Measurements from ENCODE around the gene EEF2.
"Not testable (repeated sequence)": the region's sequence is repeated elsewhere in the genome, so short reads cannot be mapped to it uniquely, and the experiment has no call there.

EEF2 gene

DNA sequence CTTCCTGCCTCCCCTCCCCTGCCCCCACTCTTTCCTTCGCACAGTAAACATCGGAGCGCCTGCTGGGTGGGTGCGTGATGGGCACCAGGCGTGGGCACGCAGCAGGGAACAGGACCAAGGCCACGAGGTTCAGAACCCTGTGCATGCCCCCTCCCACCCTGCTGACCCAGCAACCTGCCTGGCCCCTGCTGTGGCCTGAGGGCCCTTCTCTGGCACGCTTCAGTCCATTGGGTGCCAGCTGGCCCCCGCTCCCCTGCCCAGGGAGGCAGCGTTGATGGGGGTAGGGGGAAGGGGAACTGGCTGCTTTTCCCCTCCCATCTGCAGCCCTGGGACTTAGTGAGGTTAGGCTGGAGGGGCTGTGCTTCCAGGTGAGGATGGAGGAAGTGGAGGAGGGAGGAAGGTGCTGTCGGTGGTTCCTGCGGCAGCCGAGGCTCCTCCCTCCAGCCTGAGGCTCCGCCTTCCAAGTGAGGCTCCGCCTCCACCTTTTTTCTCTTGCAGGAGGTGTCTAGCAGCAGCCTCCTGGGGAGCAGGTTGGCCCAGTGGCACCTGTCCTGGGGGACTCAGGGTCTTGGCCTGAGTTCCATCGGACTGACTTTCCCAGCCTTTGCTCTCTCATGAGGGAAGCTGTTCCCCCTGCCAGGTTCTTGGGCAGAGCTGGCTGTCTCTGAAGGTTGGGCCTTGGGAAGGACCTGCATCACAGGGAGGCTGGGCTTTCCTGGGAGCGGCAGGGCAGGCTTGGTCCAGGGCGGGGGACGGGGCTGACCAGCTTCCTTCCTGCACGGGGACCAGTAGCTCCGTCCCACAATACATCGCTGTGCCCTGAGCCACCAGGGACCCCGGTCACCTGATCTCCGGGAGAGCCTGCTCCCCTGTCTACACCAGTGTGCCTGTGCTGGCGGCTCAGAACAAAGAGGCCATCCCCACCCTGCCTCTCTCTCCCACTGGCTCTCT, 29.6 kb upstream of the EEF2 start:
- no peak for DNase-seq (ENCODE audit: low read depth)

DNA sequence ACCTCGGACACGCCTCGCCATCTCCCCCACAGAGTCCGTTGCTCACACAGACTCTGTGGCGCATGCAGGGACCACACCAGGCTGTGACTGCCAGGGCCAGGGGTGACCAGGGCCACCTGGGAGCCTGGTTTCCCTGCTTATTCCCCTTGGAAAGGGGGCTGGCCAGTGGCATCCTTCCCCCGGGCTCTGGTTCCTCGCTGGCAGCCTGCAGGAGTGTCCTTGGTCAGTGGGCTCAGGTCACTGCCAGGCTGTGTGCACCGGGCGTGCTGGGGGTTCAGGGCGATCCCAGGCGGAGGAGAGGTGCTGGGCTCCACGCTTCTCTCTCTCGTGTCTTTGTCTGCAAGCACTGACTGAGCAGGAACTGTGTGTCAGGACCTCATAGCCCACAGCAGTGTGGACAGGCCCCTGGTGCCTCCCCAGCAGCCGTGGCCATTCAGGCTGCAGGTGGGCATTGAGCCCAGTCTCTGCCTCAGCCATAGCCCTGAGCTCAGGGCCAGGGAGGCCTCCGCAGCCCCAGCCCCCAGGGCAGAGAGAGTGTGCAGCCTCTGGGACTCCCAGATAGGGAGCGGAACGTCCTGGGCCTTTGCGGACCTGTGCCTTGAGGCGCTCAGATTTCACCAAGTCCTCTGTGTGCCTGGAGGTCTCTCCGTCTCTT, 28.8 kb upstream of the EEF2 start:
- DNase-seq (ENCODE audit: low read depth) = no peak

DNA sequence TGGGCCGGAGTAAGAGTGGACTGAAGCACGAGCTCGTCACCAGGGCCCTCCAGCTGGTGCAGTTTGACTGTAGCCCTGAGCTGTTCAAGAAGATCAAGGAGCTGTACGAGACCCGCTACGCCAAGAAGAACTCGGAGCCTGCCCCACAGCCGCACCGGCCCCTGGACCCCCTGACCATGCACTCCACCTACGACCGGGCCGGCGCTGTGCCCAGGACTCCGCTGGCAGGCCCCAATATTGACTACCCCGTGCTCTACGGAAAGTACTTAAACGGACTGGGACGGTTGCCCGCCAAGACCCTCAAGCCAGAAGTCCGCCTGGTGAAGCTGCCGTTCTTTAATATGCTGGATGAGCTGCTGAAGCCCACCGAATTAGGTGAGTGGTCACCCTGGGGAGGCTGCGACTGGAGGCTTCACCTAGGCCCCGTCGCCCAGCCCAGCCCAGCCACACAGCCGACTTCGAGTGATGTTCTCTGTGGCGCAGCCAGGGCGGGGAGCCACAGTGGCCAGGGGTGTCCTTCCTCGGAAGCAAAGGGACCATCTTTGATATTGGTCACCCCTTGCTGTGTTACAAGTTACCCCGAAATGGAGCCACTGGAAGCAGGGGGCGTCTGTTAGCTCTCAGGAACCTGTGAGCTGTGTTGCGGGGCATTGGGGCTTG, 27.8 kb upstream of the EEF2 start:
- no peak for DNase-seq (ENCODE audit: low read depth)

DNA sequence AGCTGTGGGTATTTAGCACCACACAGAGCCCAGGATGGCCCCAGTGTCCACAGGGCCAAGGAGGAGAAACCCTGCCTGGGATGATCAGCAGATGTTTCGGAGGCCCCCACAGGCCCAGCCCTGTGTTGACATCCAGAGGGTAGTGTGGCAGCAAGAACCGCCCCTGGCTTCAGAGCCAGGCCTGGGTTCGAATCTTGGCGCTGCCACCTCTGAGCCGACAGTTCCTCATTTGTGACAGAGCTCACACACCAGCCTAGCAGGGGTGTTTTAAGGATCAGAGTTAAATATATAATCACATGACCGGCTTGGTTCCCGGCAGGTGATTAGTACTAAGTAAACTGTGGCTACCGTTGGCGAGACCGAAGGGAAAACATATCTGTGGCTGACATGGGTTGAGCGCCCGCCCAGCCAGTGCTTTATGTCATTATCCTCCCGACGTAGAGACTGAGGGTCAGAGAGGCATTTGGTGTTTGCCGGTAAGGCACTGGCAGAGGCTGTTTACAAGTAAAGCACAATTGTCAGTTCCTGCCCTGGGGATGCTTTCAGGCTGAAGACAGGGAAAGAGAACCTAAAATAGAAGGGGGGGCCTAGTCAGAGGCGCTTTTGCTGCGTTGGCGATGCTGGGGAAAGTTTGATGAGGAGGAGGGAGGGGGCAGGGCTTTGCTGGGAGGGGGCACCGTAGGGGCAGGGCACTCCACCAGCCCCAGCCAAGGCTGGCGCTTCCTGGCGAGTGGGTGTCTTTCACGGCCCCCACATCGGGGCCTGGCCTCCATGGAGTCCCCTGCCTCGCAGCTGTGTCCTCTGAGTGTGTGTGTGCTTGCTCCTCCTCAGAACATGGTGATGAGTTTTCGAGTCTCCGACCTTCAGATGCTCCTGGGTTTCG, 27.1 kb upstream of the EEF2 start:
- DNase-seq (ENCODE audit: low read depth) = no peak

DNA sequence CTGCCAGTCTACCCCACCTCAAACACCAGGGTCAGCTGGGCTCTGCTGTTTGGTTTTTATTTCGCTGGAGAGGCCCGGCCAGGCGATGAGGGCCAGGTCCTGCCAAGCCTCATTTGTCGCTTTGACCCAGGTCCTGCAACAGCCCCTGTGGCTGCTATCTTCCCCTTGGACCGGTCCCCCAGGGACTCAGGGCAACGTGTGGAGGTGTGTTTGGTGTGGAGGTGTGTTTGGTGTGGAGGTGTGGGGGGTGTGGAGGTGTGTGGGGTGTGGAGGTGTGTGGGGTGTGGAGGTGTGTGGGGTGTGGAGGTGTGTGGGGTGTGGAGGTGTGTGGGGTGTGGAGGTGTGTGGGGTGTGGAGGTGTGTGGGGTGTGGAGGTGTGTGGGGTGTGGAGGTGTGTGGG, 26.2 kb upstream of the EEF2 start:
- DNase-seq (ENCODE audit: low read depth) = not testable (repeated sequence)

DNA sequence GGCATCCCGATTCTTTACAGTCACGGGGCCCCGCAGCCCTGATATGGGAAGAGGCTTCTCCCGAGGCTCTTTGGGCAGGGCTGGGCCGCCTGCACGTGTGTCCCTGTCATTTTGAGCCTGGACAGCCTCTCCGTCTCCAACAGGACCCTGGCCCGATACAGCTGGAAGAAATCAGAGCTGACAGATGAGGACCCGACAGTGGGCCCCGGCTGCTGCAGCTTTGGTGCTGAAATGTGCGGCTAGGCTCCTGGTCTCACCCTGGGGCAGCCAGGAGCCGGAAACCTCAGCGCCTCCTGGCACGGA, 25.5 kb upstream of the EEF2 start:
- DNase-seq (ENCODE audit: low read depth) = no peak

DNA sequence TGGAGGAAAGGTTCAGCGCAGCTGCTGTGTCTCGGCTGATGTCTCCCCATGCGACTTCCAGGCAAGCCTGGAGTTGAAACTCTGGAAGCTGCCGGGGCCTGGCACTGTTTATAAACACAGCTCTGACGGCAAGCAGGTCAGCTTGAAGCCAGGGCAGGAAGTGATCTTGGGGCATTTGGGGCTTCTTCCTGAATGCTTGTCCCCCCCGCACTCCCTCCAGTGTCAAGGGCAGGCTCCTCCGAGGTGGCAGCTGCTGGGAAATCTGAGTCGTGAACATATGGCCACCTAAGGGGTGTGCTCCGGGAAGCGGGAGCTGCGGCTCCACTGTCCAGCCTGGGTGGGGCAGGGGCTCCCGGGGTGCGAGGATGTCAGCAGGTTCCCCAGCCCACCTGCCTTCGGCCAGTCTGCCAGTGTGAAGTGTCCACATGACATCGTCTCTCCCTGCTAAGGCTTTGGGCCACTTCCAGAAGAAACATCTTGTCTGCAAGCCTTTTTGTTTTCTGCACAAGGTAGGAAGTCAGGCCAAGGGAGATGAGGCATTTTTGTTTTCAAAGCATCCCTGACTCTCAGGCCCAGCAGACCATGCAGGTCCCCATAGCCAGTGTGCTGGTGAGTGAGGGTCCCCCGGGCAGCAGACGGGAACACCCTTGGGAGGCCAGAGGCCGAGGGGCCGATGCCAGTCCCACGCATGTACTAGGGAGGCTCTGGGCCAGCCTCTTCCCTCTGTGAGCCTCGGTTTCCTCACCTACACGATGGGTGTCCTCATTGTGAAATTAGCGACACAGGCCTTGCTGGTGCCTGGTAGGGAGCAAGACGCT, 24.9 kb upstream of the EEF2 start:
- DNase-seq (ENCODE audit: low read depth) = no peak

DNA sequence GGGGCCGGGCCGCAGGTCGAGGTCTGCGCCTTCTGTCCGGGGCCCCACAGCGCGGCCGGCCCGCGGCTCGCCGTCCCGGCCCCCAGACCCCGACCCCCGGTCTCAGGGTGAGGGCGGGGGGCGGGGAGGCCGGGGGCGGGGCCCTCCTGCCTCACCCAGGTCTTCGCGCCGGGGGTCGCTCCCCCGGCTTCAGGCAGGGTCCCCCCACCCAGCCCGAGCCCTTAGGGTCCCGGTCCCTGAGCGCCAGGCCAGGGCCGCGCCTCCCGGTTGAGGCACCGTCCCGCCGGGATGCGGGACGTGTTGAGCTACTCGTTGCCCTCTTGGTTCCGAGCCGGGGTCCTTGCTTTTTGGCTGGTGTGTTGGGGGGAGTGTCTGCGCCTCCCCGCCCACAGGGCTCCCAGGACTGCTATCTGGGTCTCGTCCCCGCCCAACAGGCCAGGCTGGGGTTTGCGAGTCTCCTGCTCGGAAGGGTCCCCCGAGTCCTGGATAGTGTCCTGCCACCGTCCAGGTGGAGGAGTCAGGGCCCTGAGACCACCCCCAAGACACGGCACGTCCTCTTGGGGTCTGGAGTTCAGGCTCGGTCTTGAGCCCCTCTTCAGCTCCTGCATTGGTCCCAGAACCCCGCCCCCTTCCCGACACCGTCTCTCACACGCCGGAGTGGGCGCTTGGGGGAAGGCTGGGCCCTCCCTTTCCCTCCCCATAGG, 22.7 kb upstream of the EEF2 start:
- no peak for DNase-seq (ENCODE audit: low read depth)

DNA sequence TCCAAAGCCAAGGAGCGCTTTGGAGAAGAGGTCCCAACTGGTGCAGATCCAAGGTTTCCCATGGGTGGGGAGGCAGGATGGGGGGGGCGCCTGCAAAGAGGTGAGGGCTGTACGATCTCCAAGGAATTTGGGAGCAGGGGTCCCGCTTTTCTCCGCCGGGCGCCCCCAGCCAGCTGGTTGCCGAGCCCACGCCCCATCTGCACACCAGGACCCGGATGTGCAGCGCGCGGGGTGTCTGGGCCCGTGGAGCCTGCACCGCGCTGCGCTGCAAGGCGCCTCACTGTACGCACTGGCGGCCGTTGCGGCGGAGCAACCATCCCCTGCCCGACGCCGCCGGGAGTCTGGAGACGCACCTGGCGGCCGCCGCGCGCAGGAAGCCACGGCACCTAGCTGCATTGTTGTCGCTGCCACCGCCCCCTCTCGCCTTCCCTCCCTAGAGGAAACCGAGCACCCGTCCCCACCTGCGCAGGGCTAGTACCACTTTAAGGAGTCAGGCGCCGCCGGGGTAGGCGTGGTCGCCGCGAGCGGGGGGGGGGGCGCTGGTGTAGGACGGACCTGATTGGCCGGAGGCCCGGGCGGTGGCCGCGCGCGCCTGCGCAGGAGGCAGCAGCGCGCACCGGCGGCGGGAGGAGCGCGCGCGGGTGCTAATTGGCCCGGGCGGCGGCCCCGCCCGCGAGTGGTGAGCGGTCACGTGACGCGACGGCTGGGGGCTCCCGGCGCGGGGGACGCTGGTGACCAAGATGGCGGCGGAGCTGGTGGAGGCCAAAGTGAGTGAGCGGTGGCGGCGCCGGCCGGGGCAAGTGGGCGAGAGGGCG, 22.0 kb upstream of the EEF2 start, which contains the start of gene PIAS4:
PIAS4 (plus strand) TSS at position 716 of the 815 bp plus-strand sequence; CDS start at position 741, 25 bp downstream.
- peak; percentile 78 for DNase-seq (ENCODE audit: low read depth)

DNA sequence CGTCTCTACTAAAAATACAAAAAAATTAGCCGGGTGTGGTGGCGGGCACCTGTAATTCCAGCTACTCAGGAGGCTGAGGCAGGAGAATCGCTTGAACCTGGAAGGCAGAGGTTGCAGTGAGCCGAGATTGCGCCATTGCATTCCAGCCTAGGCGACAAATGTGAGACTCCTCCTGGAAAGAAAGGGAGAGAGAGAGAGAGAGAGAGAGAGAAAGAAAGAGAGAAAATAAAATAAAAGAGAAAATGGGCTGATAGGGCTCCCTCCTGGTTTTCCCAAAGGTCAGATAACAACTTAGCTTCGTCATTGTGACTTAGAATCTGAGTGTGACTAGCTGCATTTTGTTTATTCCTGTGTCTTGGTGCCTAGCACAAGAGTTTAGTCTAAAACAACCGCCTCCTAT, 20.2 kb upstream of the EEF2 start:
- DNase-seq (ENCODE audit: low read depth) = not testable (repeated sequence)

DNA sequence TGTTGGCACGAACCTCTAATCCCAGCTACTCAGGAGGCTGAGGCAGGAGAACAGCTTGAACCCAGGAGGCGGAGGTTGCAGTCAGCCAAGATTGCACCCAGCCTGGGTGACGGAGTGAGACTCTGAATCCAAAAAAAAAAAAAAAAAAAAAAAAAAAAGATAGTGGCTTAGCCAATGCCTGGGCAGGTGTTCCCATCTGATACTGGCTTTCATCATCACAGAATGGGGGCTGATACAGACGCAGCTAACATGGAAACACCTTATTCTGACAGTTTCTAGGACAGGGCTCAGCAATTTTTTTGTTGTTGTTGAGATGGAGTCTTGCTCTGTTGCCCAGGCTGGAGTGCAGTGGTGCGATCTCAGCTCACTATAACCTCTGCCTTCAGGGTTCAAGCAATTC, 15.5 kb upstream of the EEF2 start:
- DNase-seq (ENCODE audit: low read depth) = not testable (repeated sequence)

DNA sequence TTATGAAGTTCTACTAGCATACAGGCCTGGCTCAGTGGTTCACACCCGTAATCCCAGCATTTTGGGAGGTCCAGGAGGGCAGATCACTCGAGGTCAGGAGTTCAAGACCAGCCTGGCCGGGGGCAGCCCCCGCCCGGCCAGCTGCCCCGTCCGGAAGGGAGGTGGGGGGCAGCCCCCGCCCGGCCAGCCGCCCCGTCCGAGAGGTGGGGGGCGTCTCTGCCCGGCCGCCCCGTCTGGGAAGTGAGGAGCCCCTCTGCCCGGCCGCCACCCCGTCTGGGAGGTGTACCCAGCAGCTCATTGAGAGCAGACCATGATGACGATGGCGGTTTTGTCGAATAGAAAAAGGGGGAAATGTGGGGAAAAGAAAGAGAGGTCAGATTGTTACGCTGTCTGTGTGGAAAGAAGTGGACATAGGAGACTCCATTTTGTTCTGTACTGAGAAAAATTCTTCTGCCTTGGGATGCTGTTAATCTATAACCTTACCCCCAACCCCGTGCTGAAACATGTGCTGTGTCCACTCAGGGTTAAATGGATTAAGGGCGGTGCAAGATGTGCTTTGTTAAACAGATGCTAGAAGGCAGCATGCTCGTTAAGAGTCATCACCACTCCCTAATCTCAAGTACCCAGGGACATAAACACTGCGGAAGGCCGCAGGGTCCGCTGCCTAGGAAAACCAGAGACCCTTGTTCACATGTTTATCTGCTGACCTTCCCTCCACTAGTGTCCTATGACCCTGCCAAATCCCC, 13.6 kb upstream of the EEF2 start:
- not testable (repeated sequence) for DNase-seq (ENCODE audit: low read depth)

DNA sequence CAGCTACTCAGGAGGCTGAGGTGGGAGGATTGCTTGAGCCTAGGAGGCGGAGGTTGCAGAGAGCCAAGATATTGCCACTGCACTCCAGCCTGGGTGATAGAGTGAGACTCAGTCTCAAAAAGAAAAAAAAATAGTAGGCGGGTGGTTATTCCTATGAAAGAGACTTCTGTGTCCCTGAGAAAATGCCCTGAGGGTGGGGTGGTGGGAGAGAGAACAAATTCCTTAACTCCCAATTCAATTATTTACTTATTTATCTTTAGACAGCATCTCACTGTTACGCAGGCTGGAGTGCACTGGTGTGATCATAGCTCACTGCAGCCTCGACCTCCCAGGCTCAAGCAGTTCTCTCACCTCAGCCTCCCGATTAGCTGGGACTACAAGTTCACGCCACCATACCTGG, 10.3 kb upstream of the EEF2 start:
- DNase-seq (ENCODE audit: low read depth) = no peak

DNA sequence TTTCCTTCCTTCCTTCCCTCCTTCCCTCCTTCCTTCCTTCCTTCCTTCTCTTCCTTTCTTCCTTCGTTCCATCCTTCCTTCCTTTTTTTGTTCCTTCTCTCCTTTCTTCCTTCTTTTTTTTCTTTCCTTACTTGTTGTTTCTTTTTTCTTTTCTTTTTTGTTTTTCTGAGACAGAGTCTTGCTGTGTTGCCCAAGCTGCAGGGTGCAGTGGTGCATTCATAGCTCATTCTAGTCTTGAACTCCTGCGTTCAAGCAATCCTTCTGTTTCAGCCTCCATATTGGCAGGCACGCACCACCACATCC, 5.5 kb upstream of the EEF2 start:
- no peak for DNase-seq (ENCODE audit: low read depth)

DNA sequence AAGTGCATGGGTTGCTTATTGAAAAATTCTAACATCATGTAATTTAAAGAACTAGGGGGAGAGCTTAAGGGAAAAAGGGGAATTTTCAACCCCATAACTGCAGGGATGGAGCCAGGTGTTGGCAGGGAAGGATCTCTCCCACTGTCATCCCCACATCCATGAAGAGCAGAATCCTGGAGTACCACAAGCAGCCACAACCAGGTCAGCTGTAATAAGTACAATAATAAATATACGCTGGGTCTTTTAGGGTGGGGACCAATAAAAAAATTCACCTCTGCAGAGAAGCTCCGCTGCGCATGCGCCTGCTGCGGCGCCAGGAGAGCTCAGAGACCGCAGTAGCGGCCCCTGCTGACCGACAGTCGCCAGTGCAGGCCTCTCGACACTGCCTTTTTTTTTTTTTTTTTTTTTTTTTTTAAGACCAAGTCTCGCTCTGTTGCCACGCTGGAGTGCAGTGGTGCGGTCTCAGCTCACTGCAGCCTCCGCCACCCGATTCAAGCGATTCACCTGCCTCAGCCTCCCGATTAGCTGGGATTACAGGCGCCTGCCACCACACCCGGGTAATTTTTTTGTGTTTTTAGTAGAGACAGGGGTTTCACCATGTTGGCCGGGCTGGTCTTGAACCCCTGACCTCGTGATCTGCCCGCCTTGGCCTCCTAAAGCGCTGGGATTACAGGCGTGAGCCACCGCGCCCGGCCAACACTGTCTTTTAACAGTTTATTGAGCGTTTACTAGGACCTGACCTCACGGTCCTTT, 2.5 kb upstream of the EEF2 start:
- DNase-seq (ENCODE audit: low read depth) = peak; percentile 75

DNA sequence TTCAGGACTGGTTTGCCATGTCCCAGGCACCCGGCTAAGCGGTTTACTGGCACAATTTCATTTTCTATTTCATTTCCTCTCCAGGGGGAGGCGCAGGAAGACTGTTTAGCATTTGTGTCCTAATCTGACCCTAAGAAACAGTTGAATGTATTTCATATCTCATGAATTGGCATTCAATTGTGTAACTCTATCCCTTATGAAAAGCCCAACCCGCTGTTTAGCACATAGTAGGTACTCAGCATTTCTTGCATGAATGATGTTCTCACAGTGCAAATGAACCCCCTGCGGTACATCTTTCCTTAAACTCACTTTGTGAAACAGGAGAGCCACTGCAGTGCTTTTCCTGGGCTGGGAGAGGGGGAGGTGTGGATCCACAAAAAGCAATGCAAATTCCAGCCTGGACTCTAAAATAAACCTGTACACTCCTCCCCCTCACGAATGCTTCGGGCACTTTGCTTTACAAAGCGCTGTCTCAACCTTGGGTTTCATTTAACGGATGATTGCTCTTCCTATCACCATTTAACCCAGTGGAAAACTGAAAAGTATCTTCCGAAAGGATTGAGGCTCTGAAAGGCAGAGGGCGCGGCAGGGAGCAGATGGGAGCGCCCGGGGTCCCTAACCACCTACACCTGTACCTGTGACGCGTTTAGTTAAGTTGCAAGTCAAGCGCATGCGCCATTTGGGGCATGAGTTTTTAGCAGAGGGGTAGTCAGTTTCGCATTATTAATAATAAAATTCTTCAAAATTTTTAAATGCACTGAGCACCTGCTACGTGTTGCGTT, 1.2 kb upstream of the EEF2 start:
- DNase-seq (ENCODE audit: low read depth) = no peak

DNA sequence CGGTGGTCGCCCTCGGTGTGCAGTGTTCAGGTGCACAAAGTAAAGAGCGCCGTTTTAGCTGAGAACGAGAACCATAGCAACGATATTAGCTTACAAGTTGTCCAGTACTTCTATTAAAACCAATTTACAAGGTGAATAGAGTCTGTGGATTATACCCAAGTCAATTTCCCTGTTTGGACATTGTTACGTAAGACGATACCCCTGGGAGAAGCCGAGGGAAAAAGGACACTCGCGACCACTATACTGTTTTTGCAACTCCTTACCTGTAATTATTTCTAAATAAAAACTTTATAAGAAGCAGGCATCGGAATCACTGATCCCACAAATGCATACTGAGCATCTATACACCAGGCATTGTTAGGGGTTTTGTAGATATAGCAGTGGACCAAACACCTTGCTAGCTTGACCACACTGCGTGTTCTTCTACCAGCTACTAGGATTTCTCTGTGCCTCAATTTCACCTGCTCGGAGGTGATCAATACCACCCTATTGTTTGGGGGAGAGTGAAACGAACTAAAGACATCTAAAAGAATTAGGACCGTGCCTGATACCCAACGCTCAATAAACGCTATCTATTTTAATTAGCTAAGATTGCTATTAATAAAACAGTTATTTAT, 488 bp upstream of the EEF2 start:
- no peak for DNase-seq (ENCODE audit: low read depth)
